CD4-positive, alpha-beta T cell treated with Interleukin-10 for 1 hour (primary cell): ENCODE data around the gene ANTXR1.
"Not testable (repeated sequence)": the region's sequence is repeated elsewhere in the genome, so short reads cannot be mapped to it uniquely, and the experiment has no call there.

Experiments
- DNase-seq: peaks from one replicate; pipeline ENCODE4 v3.0.0-alpha.2; 2020

The ANTXR1 gene

GRCh38 chr2:69244882-69245281, 231.9 kb downstream of the ANTXR1 start:
- no peak for DNase-seq

- no peak for DNase-seq
Observed at GRCh38 chr2:69247583-69247982, 234.6 kb downstream of the ANTXR1 start.

DNA sequence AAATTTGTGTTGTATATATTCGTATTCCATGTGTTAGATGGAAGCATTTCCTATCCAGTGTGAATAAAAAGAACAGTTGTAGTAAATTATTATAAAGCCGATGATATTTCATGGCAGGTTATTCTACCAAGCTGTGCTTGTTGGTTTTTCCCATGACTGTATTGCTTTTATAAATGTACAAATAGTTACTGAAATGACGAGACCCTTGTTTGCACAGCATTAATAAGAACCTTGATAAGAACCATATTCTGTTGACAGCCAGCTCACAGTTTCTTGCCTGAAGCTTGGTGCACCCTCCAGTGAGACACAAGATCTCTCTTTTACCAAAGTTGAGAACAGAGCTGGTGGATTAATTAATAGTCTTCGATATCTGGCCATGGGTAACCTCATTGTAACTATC, 235.3 kb downstream of the ANTXR1 start:
- DNase-seq = no peak

DNA sequence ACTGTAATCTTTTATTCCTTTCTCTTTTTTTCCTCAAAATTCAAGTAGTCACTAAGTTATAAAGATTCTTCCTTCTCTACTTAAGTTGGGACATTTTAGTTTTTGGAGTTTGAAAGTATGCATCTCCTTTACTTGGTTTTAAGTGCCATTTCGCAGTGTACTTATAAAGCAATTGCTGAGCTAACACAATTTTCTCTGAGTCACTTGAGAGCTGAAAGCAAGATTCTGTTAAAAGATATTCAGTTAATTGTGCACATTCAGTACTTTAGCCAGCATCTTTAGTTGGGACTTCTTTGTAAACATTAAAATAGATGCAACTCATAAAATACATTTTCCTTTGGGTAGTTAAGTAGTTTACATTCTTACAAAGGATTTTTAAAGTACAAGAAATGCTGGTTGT, 238.0 kb downstream of the ANTXR1 start:
- DNase-seq = no peak

GRCh38 chr2:69251943-69252342, 239.0 kb downstream of the ANTXR1 start:
- DNase-seq = no peak

GRCh38 chr2:69253112-69253511, 240.1 kb downstream of the ANTXR1 start:
- DNase-seq = no peak

- DNase-seq = no peak
Observed at GRCh38 chr2:69253611-69254301, 240.8 kb downstream of the ANTXR1 start.

DNA sequence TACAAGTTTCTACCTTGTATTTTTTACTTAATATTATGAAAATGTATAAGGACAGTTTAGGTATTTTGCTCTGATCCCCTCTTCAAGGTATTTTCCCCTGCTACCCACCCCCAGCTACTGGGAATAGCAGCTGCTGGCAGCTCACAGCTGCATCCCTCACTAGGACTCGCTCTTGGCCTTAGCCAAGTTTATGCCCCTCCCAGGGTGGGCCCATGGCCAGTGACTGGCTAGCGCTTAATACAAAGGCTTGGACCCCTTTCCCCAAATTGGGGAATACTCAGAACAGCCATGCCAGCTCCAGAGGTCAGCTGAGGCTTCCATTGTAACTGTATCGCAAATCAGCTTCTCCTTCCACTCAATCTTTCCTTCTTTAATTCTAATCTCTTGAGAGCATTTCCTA, 242.8 kb downstream of the ANTXR1 start:
- no peak for DNase-seq

- not testable (repeated sequence) for DNase-seq
Observed at GRCh38 chr2:69259994-69260591, 247.1 kb downstream of the ANTXR1 start.

DNA sequence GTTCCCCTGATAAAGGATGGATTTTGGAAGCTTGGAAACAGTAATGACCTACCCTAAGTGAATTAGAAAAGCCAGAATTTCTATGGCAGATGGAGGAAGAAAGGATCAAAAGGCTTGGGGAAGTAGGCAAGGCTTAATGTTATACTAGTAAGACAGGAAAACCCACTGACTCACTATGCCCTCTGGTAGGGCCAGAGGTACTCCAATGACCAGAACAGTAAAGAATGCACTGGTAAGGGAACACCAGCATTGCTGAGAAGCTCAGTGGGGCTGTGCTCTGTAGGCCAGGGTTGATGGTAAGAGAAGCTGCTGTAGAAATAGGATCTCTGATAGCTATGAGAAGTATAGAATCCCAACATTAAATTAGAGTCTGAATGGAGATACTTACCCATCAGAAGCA, 247.7 kb downstream of the ANTXR1 start:
- no peak for DNase-seq

- DNase-seq = no peak
Observed at GRCh38 chr2:69269330-69269729, 256.4 kb downstream of the ANTXR1 start.

- no peak for DNase-seq
Observed at GRCh38 chr2:69271831-69272257, 258.9 kb downstream of the ANTXR1 start.

DNA sequence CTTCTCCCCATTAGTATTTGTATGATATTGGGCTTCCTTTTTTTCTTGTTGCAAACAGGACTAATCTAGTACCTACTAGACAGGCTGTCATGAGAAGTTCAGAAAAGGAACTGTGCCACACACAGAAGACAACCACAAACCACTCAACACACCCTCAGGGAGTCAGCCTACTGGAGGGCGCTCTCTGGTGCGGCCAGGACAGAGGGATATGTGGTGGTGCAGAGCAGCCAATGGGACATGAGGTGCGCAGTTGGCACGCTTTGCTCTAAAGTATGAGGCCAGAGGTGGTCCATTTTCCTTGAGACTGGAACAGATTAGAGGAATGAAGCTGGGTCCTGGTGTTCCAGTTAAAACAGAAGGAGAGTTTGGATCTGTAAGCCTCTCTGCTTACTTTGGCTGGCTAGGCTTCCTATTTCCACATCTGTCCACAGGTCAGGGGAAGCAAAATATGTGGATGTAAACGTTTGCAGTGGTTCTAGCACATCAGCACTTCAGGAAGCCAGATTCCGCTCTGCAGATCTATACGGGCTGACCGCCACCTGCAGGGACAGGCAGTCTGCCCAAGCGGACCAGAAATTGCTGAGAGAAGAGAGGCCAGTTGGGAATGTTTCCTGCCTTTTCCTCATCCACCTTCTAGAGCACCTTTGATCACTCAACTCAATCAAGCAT, 260.0 kb downstream of the ANTXR1 start:
- DNase-seq = no peak

DNA sequence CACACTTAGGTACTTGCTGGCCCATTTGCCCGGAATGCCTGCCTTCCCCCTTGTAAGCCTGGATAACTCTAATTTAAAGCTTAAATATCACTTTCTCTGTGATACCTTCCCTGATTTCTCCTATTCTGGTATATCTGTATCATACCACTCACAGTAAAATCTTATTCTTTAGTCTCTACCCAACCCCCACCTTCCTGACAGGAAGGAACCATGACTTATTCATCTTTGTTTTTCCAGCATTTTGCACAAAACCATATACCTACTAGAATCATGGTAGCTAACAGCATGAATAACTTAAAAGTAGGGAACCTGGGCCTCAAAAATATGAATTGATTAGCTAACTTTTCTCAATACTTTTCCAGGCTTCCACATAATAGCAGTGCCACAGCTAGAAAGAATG, 262.5 kb downstream of the ANTXR1 start:
- no peak for DNase-seq

DNA sequence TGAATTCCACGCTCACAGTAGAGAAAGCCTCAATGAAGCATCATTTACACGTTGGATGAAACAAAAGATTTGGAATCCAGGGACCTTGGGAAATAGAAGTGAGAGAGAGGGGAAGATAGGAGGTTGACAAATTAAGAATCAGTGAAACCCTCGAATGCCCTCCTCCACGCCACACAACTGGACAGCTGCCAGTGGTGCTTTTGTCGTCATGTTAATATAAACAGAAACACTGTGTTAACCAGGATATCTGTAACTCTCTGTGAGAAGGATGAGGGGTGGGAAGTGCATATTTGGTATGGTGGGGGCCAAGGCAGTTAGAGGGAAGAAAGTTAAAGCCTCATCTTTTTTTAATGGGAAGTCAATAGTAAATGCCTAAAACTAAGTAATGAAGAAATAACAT, 265.4 kb downstream of the ANTXR1 start:
- no peak for DNase-seq

- DNase-seq = no peak
Observed at GRCh38 chr2:69279211-69279610, 266.2 kb downstream of the ANTXR1 start.

DNA sequence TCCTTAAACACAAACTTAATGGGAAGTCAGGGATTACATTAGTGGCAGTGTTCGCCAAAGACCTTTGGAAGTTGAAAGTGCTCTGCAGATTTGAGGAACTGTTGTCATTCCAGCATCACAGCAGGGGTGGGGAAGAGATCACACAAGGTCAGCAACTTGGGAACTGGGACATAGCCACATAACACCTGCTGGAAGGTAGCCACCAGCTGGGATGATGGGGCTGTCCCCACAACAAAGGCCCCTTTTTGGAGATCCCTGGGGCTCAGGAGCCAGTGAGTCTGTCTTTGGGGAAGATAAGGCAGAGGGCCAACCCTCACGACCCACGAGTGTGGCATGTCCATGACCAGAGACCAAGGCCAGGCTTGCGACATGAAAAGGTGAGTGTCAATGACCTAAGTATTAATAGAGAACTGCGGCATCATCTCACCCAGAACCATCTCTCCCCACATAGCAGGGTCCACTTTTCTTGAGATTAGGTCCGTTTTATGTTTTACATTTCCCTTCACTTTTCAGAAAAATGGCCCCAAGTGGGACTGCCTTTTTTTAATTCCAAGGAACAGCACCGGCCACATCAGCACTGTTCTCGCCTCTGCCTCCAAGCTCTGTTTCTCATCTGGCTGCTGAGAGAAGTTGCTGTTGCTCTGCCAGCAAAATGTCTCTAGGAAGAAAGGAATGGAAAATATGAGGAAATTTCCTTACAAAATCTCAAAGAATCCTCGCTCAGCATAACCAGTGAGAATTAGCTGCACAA, 267.1 kb downstream of the ANTXR1 start:
- DNase-seq = no peak

DNA sequence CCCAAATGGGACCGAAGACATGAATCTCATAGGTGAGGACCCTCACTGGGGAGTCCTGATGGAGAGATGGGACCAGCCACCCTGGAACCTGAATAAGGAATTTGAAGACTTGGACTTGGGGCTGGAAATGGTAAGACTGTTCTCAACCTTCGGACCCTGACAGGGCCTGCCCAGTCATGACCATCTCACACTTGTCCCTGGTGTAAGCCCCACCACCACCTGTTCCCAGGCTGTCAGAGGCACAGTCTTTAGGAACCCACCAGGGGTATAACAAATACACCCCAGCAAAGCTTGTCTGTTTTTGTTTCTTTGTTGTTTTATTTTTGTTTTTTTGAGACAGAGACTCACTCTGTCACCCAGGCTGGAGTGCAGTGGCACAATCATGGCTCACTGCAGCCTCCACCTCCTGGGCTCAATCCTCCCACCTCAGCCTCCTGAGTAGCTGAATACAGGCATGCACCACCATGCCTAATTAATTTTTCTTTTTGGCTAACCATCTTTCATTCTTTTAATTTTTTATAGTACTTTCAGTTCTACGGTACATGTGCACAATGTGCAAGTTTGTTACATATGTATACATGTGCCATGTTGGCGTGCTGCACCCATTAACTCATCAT, 267.9 kb downstream of the ANTXR1 start:
- DNase-seq = no peak

DNA sequence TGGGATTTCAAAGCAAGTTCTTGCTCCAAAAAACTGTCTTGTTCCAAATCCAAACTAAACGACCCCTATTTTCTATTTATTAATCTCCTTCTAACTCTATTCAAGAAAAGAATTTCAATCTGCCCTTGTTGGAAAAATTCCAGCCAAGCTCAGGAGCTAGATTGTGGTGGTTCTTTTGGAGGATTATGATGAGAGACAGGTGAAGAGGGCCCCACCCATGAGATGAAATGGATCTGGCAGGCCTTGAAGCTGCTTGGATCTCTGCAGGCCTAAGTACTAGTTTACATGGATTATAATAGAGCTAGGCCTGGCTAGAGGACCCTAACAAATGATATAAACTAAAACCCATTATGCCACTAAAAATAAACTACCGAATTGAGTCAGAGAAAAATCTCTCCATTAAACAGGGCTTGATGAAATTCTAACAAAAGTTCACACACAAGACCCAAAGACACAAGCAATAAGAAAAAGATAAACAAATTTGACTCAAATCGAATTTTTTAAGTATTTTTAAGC, 272.5 kb downstream of the ANTXR1 start:
- no peak for DNase-seq

DNA sequence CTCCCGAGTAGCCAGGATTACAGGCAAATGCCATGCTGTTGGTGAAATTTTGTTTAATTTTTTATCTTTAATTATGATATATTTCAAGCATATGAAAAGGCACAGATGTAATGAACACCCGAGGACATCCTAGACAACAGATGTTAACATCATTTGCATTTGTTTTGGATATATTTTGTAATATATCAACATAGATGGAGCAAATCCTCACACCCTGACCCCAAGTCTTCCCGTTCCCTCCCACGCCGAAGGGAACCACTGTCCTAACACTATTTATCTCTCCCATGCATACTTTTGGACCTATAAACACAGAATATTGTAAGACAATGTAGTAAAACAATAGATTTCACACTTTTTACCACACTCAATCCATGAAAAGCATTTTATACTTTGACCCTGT, 274.6 kb downstream of the ANTXR1 start:
- no peak for DNase-seq

DNA sequence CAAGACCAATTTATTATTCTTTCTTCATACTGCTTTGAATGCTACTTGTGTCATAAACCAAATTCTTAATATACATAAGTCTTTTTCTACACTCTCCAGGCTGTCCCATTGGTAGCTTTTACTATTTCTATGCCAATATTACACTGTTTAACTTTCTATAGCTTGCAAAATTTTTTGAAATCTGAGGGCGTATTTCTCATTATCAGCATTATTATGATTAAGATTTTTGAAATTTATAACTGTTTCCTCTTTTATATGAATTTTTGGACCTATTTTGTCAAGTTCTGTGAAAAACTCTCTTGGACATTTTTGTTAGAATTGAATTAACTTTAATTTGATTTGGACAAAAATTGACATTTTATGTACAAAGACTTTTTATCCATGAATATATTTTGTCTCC, 275.4 kb downstream of the ANTXR1 start:
- no peak for DNase-seq

GRCh38 chr2:69291004-69291650, 278.1 kb downstream of the ANTXR1 start:
- no peak for DNase-seq
